Activated CD4-positive, CD25-positive, alpha-beta regulatory T cell treated with anti-CD3 and anti-CD28 coated beads, Interleukin-2, amount 50 U/mL, for 72 hours (primary cell): Measurements from ENCODE around the gene ETV6.
"Not testable (repeated sequence)": the region's sequence is repeated elsewhere in the genome, so short reads cannot be mapped to it uniquely, and the experiment has no call there.

Experiments
- DNase-seq: peaks from one replicate; pipeline ENCODE4 v3.0.0; 2021

Gene ETV6

DNA sequence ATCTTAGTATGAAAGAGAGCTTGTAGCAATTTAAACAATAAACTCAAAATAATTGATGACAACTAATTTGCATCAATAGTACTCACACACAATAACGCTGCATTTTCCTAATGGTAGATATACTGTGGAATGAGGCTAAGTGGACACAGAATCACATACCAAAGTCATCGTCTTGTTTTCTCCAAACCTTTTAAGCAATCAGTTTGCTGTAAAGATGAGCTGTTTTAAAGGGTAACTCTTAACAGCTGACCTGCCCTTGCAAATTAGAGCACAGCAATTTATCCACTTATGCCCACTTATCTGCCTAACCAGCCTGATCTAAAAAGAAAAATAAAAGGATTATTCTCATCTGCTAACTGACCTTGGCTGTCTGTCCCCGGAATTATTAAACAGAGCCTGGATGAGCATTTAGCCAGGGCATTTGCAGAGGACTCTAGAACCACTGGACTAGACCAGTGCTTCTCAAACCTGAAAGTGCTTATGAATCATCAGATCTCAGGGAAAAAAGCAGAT is 247.0 kb downstream of the ETV6 start:
- DNase-seq, result no peak

DNA sequence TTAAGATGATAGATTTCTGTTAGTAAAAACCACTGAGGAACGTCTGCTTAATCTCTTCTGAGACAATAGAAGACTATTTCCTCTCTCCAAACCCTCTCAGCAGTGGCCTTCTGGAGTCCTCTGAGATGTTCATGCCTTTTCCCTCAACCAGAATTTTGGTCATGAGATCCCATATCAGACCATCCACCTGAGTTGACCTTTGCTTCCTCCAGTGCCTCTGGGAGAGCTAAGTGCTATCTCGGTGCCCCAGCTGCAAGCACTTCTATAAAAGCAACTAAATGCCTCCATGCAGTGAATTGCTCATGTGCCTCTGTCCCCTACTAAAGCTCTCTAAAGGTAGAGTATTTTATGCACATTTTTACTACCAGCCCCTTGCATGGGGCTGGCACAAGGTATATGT is 248.4 kb downstream of the ETV6 start:
- DNase-seq, result no peak

DNA sequence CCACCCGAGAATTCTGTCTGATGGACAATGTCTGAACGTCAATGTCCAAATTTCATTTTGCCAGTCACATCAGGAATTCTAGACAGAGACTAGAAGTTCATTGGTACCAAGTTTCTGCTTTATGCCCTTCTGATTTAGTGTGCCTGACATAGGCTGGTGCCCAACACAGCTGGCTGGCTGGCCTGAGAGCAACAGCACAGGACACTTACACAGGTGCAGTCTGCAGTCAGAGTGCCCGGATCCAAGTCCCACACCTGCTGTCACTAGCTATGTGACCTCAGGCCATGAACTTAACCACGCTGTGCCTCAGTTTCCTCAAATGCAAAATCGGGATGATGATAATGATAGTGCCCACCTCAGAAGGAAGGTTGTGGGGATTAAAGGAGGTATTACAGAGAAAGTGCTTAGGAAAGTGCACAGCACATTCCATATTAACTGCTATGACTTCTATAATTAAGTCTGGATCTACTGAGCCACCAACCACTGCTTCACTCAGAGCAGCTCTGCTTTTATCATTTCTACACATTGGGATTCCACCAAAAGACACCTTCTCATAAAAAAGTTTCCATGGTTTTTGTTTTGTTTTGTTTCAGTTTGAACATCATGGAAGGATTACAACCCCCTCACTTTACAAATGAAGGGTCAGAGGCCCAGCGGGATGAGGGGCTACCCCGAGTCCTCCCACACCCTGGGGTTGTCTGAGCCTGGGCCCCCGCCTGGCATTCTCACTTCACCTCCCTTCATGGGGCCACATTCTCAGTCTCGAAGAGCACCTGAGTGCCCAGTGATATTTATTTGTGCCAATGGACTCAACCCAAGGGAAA is 252.4 kb downstream of the ETV6 start:
- no peak for DNase-seq

DNA sequence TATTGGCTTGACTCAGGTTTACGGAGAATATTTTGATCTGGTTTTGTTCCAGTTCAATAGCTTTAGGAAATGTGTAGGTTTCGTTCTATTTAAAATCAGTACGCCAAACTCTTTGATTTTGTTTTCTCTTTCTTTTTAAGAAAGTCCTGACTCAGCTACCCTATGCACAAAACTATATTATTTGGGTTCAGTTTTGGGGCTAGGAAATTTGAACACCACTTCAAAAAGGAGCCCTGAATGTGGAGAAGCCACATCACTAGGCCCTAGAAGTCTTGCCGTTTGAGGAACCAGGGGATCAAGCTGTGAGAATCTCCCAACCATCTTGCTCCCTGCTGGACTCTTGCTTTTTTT is 253.0 kb downstream of the ETV6 start:
- DNase-seq, result no peak

DNA sequence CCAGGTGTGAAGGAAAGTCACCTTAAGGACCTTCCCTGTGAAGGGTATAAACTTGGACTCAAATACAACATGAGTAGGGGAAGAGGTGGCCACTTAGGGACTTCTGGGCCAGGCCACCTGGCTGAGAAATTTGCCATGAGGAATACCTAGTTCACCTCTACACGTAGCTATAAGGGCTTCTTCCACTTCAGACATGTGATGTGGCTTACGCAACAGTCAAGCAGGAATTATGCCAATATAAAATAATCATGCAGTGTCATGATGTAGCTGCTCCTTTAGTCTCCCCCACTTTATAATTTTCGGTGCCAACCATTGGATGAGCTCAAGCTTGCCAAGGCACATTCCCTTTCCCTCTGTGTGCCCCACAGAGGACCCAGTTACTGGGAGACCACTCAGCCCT is 254.7 kb downstream of the ETV6 start:
- no peak for DNase-seq

DNA sequence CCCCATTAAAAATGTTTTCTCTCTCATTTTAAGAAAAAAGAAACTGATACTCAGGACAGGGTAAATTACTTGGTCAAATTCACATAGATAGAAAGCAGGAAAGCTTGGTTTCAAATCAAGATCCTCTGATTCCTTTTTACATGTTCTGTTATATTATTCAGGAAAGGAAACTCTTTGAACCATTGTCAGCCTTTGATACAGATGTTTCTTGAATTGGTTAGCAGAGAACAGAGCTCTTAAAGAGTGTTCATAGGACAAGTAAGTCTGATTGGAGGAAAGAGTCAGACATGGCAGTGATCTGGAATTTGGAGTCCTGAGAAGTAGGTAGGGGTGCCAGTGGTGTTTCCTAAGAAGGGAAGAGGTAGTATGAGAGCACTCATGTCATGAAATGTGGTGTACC is 256.1 kb downstream of the ETV6 start:
- DNase-seq, result no peak

DNA sequence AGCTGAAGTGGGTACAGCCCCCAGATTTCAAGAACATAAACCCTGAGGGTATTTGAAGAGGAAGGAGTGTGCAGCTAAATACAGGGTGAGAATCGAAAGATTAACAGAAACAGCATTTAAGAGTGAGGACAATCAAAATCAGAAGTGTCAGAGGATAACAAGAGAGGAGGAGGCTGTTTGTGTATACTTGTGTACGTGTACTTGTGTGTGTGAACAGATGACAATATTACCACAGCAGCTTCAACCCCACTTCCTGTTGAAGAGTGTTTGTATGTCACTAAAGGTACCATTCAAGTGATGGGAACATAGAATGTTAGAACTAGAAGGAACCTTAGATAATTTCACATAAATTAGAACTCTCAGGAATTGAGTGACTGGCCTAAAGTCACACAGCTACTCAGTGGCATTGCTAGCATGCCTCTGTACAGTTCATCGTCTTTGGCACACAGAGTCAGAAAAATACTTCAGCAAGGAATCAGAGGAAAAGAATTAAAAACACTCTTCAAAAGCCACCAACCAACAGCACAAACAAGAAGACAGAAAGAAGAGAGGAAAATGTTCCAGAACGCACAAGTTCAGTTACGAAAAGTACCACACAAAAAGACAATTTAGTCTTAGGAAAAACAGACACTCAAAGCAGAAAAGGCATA is 256.9 kb downstream of the ETV6 start:
- no peak for DNase-seq

DNA sequence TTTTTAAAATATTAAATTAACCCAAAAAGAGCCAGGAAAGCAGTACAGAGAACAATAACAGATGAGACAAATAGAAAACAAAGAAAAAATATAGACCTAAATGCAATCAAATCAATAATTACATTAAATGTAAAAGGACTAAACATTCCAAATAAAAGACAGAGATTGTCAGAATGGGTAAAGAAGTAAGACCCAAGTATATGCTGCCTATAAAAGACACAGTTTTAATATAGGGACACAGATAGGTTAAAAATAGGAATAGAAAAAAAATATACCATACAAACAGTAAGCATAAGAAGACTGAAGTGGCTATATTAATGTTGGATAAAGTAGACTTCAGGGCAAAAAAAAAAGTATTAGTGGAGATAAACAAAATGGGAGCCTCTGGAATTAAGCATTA is 258.2 kb downstream of the ETV6 start:
- no peak for DNase-seq

DNA sequence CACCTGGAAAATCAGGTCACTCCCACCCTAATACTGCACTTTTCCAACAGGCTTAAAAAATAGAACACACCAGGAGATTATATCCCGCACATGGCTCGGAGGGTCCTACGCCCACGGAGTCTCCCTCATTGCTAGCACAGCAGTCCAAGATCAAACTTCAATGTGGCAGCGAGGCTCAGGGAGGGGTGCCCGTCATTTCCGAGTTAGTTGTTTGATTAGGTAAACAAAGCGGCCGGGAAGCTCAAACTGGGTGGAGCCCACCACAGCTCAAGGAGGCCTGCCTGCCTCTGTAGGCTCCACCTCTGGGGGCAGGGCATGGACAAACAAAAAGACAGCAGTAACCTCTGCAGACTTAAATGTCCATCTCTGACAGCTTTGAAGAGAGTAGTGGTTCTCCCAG is 259.9 kb downstream of the ETV6 start:
- not testable (repeated sequence) for DNase-seq

DNA sequence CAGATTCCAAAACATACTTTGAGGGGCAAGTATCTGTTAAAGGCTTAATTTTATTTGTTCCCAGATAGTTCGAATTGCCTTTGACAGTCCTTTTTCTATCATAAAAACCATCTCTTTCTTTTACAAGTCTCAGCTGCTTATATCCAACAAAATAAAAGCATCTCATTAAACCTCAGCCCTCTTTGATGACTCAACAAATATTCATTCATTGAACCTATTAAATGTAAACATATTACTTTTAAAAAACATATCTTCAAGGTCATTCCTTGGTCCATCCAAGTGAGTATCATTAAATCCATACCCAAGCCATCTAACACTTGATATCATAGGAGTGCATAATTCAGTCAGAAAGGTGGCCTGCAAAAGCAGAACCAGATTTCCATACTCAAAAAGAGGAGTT is 266.6 kb downstream of the ETV6 start:
- no peak for DNase-seq

DNA sequence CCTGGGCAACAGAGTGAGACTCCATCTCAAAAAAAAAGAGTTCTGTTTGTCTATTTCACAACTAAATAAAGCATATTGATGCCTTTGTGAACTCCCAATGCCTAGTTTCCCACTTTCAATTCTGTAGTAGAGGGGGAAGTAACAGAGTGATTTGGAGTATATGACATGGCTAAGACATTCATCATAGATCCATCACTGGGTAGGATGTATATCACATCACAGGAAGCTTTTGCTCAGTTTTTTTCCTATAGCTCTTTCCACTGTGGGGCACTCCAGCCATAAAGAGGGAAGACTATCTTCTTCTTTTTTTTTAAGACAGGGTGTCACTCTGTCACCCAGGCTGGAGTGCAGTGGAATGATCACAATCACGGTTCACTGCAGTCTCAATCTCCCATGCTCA is 267.3 kb downstream of the ETV6 start:
- no peak for DNase-seq

DNA sequence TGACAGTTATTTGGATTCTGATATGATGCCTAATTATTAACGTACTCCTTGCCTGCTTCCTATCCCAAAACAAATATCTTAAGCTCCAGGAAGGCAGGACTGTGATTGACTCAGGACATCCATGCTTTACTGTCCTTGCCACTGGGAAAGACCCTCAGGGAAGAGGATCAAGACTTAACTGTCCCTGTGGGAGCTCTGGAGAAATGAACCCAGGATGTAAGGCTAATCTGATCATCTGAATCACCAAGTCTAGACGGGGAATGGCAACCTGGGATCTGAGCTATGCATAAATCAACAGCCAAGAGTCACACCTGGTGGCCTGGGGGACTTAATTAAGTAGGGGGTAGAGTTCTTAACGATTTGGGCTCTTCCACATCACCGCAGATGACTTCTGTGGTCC is 268.0 kb downstream of the ETV6 start:
- no peak for DNase-seq

DNA sequence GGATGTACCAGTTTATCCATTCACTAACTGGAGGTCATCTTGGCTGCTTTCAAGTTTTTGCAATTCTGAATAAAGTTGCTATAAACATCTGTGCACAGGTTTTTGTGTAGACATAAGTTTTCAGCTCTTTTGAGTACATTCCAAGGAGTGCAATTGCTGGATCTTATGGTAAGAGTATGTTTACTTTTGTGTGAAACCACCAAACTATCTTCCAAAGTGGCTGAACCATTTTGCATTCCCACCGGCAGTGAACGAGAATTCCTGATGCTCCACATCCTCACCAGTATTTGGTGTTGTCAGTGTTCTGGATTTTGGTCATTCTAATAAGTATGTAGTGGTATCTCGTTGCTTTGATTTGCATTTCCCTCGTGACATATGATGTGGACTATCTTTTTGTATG is 270.8 kb downstream of the ETV6 start:
- no peak for DNase-seq

DNA sequence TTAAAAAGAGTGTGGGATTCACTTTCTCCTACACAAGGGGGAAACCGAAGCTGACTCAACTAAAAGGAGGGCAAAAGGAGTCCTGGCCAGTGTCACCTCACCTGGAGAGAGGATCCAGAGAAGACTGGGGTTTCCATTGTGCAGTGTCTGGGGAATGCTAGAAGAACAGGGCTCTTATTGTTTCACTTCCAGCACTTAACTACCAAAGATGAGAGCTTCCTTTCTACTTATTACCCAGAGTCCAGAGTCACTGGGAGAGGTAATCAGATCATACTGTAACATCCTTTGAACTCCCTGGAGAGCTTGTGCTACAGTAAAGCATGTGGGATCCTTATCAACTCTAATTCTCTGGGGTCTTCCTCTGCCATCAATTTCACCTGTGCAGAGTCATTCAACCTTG is 272.9 kb downstream of the ETV6 start:
- DNase-seq, result no peak

DNA sequence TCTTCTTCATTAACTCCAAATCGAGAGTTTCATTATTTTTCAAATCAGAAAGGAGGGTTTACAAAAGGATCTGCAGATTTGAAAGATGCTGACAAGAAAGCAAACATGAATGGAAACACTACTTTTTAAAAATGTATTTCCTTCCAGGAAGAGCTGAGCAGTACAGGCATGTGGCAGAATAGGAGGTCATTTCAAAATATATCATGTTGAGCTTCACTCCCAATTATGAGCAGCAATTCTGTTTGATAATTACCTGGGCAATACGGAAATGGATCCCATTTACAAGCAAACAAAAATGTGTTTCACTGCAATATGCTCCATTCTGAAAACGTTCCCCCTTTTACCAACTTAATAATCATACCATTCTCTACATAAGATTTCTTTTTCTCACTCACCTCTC is 273.6 kb downstream of the ETV6 start:
- DNase-seq, result no peak

DNA sequence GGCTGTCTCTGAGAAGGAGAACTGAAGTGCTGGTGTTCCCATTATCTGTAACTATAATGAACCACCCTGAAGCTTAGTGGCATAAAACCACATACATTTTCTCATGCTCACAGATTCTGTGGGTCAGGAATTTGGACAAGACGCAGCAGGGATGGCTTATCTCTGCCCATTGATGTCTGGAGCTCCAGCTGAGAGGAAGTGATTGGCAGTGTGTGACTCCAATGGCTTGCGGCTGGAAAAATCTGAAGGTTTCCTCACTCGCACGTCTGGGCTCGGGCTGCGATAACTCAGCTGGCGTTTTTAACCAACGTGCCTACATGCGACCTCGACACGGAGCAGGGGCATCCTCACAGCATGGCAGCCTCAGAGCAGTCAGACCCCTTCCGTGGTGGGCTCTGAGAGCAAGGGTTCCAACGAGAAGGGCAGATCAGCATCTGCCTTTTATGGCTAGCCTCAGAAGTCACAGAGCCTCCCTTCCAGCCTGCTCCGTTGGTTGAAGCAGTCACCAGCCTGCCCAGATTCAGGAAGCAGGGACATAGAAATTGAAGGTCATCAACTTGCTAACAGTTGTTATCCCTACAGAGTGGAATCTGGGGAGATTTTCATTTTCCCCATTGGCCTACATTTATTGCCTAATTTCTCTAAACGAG is 277.9 kb downstream of the ETV6 start:
- no peak for DNase-seq

DNA sequence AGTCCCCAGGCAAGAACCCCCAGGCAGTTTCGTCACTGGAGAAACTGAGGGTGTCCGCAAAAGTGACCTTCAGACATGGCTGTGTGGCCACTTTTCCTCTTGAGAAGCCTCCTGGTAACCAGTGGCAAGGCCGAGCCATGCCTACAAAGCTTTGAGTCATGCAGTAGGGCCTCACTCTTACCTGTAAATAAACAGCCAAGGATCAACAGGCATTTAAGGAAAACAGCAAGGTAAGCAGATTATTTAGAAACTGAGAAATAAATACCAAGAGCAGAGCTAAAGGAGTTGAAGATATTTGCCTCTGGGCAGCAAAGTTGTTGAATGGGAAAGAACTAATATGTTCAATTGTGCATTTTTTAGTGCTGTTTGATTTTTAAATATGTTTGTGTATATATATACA is 280.2 kb downstream of the ETV6 start:
- no peak for DNase-seq

DNA sequence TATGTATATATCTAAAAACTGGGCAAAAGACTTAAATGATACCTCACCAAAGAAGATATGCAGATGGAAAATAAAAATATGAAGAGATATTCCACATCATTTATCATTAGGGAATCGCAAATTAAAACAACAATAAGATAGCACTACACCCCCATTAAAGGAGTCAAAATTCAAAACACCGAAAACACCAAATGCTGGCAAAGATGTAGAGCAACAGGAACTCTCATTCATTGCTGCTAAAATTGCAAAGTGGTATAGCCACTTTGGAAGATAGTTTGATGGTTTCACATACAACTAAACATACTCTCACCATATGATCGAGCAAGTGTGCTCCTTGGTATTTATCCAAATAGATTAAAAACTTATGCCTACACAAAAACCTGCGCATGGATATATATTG is 289.7 kb downstream of the ETV6 start:
- DNase-seq, result no peak

DNA sequence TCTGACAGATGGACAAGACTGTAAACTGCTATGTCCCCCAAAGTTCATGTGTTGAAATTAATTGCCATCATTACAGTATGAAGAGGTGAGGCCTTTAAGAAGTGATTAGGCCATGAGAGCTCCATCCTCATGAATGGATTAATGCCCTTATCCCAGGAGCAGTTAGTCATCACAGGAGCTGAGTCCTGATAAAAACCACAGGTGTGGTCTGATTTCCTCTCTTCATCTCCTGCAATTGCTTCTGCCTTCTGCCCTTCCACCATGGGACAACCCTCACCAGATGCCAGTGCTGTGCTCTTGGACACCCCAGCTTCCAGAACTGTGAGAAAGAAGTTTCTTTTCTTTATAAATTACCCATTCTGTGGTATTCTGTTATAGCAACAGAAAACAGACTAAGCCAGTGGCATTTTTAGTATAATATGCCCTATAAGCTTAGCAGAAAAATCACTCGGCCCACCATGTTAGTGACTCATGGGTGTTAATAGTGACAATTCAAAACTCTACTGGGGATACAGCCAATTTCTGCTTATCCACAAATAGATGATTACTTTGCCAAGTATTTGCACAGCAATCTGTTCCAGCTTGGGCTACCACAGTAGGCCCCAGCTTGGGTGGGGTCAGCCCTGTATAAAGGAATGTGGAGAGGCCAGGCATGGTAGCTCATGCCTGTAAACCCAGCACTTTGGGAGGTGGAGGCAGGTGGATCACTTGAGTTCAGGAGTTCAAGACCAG is 292.3 kb downstream of the ETV6 start:
- DNase-seq, result no peak

DNA sequence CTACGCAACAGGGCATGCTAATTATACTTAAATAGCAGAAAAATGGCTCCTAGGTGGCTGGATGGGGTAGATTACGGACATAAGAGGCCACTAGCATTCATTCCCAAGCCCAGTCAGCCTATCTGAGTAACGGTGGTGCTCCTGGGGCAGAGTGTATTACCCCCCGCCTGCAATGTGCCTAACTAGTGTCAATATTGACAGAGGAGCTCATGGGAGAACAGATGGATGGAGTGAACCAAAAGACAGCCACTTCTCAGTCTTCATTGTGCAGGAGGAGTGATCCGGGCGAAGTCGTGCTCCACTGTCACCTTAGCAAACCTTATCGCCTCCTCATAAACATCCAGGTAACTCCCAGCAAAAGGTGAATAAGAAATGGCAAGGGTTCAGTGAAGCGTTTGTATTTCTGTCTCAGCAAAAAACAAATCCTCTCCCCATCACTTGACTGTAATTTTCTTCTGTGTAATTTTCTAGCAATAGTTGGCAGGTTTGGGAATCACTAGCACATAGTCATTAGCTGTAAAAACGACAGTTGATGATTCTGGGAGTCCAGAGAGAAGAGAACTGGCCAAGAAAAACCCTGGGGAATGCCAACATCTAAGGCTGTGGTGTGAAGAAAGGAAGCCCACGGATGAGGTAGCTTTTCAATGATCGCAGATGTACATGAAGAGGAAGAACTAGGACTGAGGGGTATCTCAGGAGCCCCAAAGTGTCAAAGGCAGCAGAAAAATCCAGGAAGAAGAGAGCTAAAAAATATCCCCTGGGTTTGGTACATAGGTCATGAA is 294.6 kb downstream of the ETV6 start:
- no peak for DNase-seq
